Neural cell (in vitro differentiated cells): ENCODE results near the gene BHMT2. TPM values are rescaled to one million over a fixed set of nuclear protein-coding genes. Genes with fewer than 3 reads are reported as not detected.

Experiments used
- H2AFZ ChIP-seq: fragments of 200-600, 300-800 bp; sonication (generic), shearing (Covaris generic); 2 replicates; pipeline ENCODE4 v1.6.0; 2014; ENCODE audit warnings: low read depth, mild to moderate bottlenecking, antibody characterized with exemption, low read length, moderate library complexity
- H3F3A ChIP-seq: fragments of 200-600 bp; shearing (Covaris generic); 2 replicates; pipeline ENCODE4 v1.6.1; 2016; ENCODE audit warnings: mild to moderate bottlenecking, moderate library complexity, mixed read lengths, antibody characterized with exemption, low read length; ENCODE audit not compliant: insufficient read depth, poor library complexity, severe bottlenecking
- H3K27ac ChIP-seq: fragments of 200-600, 300-800 bp; sonication (generic), shearing (Covaris generic); 2 replicates; pipeline ENCODE4 v1.5.1; 2014; ENCODE audit warnings: mild to moderate bottlenecking, low read length, moderate library complexity
- H3K27me3 ChIP-seq: fragments of 300-800, 200-600 bp; sonication (generic), shearing (Covaris generic); 2 replicates; pipeline ENCODE4 v1.6.0; 2014; ENCODE audit warnings: mild to moderate bottlenecking, low read depth, low read length, moderate library complexity; ENCODE audit not compliant: insufficient read depth
- H3K36me3 ChIP-seq: fragments of 300-800, 200-600 bp; sonication (generic), shearing (Covaris generic); 2 replicates; pipeline ENCODE4 v1.5.1; 2014; ENCODE audit warnings: mild to moderate bottlenecking, antibody characterized with exemption, low read length, moderate library complexity; ENCODE audit not compliant: insufficient read depth
- H3K4me2 ChIP-seq: fragments of 300-800, 200-600 bp; sonication (generic), shearing (Covaris generic); 2 replicates; pipeline ENCODE4 v1.6.0; 2014; ENCODE audit warnings: mild to moderate bottlenecking, low read length
- H3K4me3 ChIP-seq: fragments of 300-800, 200-600 bp; sonication (generic), shearing (Covaris generic); 2 replicates; pipeline ENCODE4 v1.5.1; 2014; ENCODE audit warnings: mild to moderate bottlenecking, low read length, moderate library complexity
- H3K79me2 ChIP-seq: fragments of 200-600 bp; shearing (Covaris generic); replicated peaks from 2 replicates; pipeline ENCODE4 v1.6.0; 2014; ENCODE audit warnings: mild to moderate bottlenecking, low read length, moderate library complexity; ENCODE audit not compliant: insufficient read depth
- H3K9ac ChIP-seq: fragments of 300-800, 200-600 bp; sonication (generic), shearing (Covaris generic); 2 replicates; pipeline ENCODE4 v1.6.1; 2016; ENCODE audit warnings: mild to moderate bottlenecking, low read length, mixed read lengths
- H3K9me2 ChIP-seq: fragments of 200-600 bp; shearing (Covaris generic); 2 replicates; pipeline ENCODE4 v1.6.1; 2016; ENCODE audit warnings: mild to moderate bottlenecking, low read length, mixed read lengths; ENCODE audit not compliant: insufficient read depth
- H3K9me3 ChIP-seq: fragments of 200-600, 300-800 bp; sonication (generic), shearing (Covaris generic); 2 replicates; pipeline ENCODE4 v1.6.1; 2016; ENCODE audit warnings: mild to moderate bottlenecking, mixed run types, low read length, moderate library complexity, mixed read lengths
- H4K20me1 ChIP-seq: fragments of 200-600 bp; shearing (Covaris generic); 2 replicates; pipeline ENCODE4 v1.6.1; 2016; ENCODE audit warnings: mild to moderate bottlenecking, mixed run types; ENCODE audit not compliant: insufficient read depth
- CTCF ChIP-seq: fragments of 450-650 bp; IDR thresholded peaks from 2 replicates; pipeline ENCODE4 v1.5.1; 2014; ENCODE audit warnings: antibody characterized with exemption, mild to moderate bottlenecking, moderate library complexity; ENCODE audit not compliant: poor library complexity, severe bottlenecking
- EP300 ChIP-seq: fragments of 450-650 bp; conservative IDR thresholded peaks from 2 replicates; pipeline ENCODE4 v1.6.1; 2014; ENCODE audit warnings: antibody characterized with exemption, mild to moderate bottlenecking, moderate library complexity; ENCODE audit not compliant: poor library complexity, severe bottlenecking
- EZH2 ChIP-seq: fragments of 200-600, 300-800 bp; shearing (Covaris generic), sonication (generic); IDR thresholded peaks from 2 replicates; pipeline ENCODE4 v1.6.1; 2014; ENCODE audit warnings: antibody characterized with exemption, low read length, borderline replicate concordance, mild to moderate bottlenecking; ENCODE audit not compliant: insufficient read depth, poor library complexity, severe bottlenecking
- MXI1 ChIP-seq: fragments of 450-650 bp; conservative IDR thresholded peaks from 2 replicates; pipeline ENCODE4 v1.6.1; 2014; ENCODE audit warnings: antibody characterized with exemption, mild to moderate bottlenecking; ENCODE audit not compliant: poor library complexity, severe bottlenecking
- POLR2AphosphoS5 ChIP-seq: IDR thresholded peaks from 2 replicates; pipeline ENCODE4 v1.6.1; 2012
- RAD21 ChIP-seq: fragments of 450-650 bp; conservative IDR thresholded peaks from 2 replicates; pipeline ENCODE4 v1.6.1; 2014; ENCODE audit warnings: antibody characterized with exemption, mild to moderate bottlenecking, moderate library complexity
- REST ChIP-seq: IDR thresholded peaks from 2 replicates; pipeline ENCODE4 v1.6.1; 2012; ENCODE audit warnings: borderline replicate concordance
- SMC3 ChIP-seq: fragments of 450-650 bp; conservative IDR thresholded peaks from 2 replicates; pipeline ENCODE4 v1.6.1; 2014; ENCODE audit warnings: antibody characterized with exemption, mild to moderate bottlenecking, moderate library complexity; ENCODE audit not compliant: poor library complexity
- TAF1 ChIP-seq: IDR thresholded peaks from 2 replicates; pipeline ENCODE4 v1.6.1; 2012; ENCODE audit warnings: low read depth
- polyA plus RNA-seq: library from polyadenylated mRNA; depleted of rRNA; stranded (reverse); fragments of >200 nt; gene quantifications from 2 replicates; pipeline ENCODE4 v1.2.3, GENCODE V29; 2014

Gene BHMT2
- polyA plus RNA-seq, 1 donor from 2014 or later, result not detected

GRCh38 chr5:79112703-79113058, 43.1 kb downstream of the BHMT2 start:
- no peaks in the 10 kb centered on the region for H3F3A ChIP-seq
- H3K79me2 ChIP-seq, result no peaks in the 10 kb centered on the region
- no peak overlapping the region for H3K27ac ChIP-seq
- no peaks in the 10 kb centered on the region for H3K9me2 ChIP-seq
- H3K36me3 ChIP-seq, result no peaks in the 10 kb centered on the region
- no peak overlapping the region for H3K4me2 ChIP-seq
- peaks cover 26% of the 10 kb centered on the region for H3K27me3 ChIP-seq
- no peaks in the 10 kb centered on the region for H3K9me3 ChIP-seq
- H3K9ac ChIP-seq, result no peak overlapping the region
- no peak overlapping the region for H3K4me3 ChIP-seq
- TF ChIP-seq MXI1, result no peak
- no peak for TF ChIP-seq REST
- TF ChIP-seq POLR2AphosphoS5, result no peak
- TF ChIP-seq EP300, result no peak
- no peak for TF ChIP-seq SMC3
- no peak for TF ChIP-seq RAD21
- no peak overlapping the region for H2AFZ ChIP-seq
- no peaks in the 10 kb centered on the region for H4K20me1 ChIP-seq

GRCh38 chr5:79119486-79119885, 49.9 kb downstream of the BHMT2 start:
- TF ChIP-seq REST, result no peak
- no peak for TF ChIP-seq EP300
- no peak for TF ChIP-seq MXI1
- TF ChIP-seq POLR2AphosphoS5, result no peak
- no peak for TF ChIP-seq TAF1
- TF ChIP-seq SMC3, result no peak
- no peak for TF ChIP-seq CTCF
- no peak for TF ChIP-seq RAD21
- TF ChIP-seq EZH2, result no peak
- no peak overlapping the region for H3K4me2 ChIP-seq
- no peaks in the 10 kb centered on the region for H4K20me1 ChIP-seq
- H3K4me3 ChIP-seq, result no peak overlapping the region
- H3K27ac ChIP-seq, result no peak overlapping the region
- no peak overlapping the region for H2AFZ ChIP-seq
- H3K27me3 ChIP-seq, result no peaks in the 10 kb centered on the region
- H3F3A ChIP-seq, result no peaks in the 10 kb centered on the region
- H3K9me3 ChIP-seq, result no peaks in the 10 kb centered on the region
- no peaks in the 10 kb centered on the region for H3K9me2 ChIP-seq
- no peaks in the 10 kb centered on the region for H3K79me2 ChIP-seq
- no peaks in the 10 kb centered on the region for H3K36me3 ChIP-seq
- no peak overlapping the region for H3K9ac ChIP-seq
